Activated T-helper 9 cell treated with anti-CD3 and anti-CD28 coated beads, Interleukin-2, amount 50 U/mL, for 16 hours (primary cell): ENCODE results near the gene GDA.

Source experiments
- DNase-seq: peaks from one replicate; pipeline ENCODE4 v3.0.0-alpha.2; 2020; ENCODE audit warnings: low read depth

Gene GDA

GRCh38 chr9:72149231-72149975 lies at the start of gene GDA:
Gene GDA, plus strand, starts transcription at chr9:72149440. Its CDS starts 120 bp downstream, at chr9:72149560.
- DNase-seq: no peak

DNA sequence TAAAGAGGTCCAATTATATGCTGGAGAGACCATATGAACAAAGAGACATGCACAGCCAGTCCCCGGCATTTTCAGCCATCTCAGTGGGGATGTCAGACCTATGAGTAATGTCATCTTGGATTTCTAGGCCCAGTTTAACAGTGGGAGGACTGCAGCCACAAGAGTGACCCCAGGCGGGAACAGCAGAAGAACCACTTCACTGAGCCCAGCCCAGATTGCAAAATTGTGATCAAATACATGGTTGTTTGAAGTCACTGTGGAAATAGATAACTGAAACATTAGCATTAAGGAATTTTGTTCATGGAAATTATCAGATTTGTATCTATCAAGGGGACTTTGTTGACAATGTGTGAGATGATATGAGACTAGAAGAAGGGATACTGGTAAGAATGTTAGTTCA lies 46.7 kb upstream of the GDA start:
- no peak for DNase-seq

DNA sequence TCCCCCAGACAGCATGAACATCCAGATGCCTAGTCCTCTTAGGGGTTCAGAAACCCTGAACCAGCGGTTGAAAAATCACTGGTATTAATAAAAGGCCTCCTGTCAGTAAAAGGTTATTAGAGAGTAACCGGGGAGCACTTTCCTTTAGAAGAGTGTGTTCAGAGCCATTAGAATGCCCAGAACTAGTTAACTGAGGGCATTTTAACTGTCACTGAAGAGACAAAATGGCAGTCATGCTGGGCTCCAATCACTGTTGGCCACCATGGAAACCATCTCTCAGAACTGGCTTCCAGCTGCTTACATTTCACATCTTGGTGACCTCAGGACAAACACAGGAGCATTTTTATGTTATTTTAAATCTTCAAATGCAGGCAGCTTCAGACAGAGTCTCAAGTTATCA lies 36.2 kb upstream of the GDA start:
- no peak for DNase-seq

DNA sequence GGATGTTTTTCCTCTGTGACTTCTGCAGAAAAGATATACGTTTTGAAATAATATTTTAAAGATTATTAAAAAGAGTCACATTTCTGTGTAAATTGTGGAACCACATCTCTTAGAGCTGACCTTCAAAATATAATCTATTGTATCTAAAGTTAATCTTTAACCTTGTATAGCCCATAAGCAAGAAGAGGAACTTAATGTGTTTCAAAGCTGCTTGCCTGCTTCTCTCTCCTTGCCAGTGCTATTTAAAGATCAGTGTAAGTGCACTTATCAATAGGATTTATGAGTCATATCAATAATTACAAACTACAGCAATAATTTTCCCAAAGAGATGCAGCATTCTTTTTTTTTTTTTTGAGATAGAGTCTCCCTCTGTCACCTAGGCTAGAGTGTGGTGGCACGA lies 29.4 kb upstream of the GDA start:
- no peak for DNase-seq

GRCh38 chr9:72124947-72125346 lies 24.3 kb upstream of the GDA start:
- no peak for DNase-seq

DNA sequence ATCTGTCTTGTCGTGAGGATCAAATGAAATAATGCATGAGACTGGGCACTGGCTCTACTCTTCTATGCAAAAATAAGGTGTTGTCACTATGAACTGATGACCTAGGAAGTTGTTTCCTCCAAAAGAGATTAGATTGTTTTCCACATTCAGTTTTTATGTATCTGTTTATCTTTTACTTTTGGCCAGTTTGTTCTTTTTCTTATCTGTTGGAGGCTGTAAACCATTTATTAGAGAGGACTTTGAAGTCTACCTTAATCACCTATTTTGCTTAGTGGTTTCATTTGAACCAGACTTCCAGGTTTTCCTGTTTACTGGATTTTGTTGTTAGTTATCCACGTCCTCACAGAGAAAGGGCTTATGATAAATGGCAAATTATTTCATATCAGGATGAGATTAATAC lies 21.5 kb upstream of the GDA start:
- no peak for DNase-seq

DNA sequence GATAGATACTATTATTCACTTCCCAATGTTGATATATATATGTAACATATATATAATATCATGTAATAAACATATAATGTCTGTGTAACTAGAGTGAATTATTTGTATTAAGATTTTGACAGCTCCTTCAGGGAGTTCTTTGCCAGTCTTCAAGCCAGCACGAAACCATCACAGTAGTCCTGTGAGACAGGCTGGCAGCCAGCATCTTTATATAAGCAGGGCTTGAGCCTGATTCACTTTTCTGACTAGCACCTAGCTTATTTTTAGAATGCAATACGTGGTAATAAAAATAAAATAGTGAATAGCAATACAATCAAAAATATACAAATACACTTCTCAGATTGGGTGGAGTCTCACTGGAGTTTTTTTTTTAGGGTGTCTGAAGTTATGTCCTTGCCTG lies 20.7 kb upstream of the GDA start:
- no peak for DNase-seq

DNA sequence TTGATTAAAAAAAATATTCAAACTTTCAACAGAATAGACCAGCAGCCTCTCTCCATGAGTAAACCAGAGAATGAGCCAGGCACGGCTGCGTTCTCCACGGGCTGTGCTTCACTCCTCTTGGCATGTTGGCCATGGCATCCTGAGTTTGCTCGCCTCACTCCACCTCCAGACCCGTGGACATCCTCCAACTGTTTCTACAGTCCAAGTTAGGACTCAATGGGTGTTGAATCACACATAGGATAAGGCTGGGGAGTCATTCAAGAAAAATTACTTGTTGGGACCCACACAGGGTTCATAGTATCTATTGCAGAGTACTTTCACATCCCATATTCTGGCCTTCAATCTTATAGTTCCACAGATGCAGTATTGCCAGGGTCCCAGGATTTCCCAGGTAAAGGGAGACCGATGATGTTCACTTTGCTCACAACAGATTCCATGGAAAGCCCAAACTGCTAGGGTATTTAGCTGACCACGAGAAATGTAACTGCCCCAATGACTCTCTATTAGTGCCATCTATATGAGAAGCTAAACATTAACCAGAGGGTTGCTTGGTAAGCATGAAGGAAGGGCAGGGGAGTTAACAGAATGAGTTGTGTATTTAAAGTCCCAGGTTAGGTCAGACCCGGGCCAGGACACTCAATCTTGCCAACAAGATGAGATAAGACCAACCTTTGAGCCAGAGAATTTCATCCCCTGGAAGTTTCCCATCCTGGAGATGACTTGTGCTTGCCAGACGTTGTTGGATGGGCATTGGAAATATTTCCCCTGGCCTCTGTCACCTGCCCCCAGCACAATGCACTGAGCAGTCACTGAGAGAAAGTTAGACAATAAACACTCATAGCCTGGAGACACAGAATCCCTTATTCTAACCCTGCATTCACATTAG lies 19.7 kb upstream of the GDA start:
- no peak for DNase-seq

DNA sequence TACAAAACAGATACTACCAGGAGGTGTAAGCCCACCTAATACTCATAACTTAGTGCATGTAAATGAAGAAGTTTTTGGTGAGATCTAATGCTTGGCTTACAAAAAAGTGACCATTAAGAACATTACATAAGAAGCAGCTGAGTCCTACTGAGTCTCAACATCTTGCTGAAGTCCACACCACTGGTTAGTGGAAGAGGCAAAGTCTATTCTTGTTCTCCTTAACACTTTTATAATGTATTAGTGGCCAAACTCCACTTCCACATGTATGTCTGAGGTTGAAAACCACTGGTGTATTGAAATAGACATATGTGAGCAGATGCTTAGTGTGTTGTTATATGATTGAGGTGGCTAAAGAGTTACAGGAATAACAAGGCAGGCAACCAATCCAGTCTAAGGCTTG lies 18.9 kb upstream of the GDA start:
- DNase-seq: no peak

- DNase-seq: no peak
Measured at GRCh38 chr9:72131206-72131605, 18.0 kb upstream of the GDA start.

- no peak for DNase-seq
Measured at GRCh38 chr9:72132052-72132451, 17.2 kb upstream of the GDA start.

GRCh38 chr9:72133365-72134035 lies 15.7 kb upstream of the GDA start:
- DNase-seq: no peak

DNA sequence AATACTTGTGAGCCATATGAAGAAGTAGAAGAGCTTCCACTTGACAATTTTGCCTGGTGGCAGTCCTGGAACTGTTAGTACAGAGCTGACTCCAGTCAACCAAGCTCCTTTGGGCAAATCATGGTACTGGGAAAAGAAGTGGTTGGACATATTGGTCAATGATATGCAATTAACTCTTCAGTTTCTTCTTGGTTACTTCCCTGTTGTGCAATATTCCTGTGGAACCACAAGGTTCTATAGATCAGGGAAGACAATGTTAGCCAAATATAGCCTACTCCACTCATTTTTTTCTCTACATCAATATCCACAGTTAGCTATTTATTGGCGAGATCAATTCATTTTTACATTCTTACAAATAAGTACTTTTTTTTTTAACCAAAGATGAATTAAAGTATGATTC lies 14.4 kb upstream of the GDA start:
- no peak for DNase-seq

DNA sequence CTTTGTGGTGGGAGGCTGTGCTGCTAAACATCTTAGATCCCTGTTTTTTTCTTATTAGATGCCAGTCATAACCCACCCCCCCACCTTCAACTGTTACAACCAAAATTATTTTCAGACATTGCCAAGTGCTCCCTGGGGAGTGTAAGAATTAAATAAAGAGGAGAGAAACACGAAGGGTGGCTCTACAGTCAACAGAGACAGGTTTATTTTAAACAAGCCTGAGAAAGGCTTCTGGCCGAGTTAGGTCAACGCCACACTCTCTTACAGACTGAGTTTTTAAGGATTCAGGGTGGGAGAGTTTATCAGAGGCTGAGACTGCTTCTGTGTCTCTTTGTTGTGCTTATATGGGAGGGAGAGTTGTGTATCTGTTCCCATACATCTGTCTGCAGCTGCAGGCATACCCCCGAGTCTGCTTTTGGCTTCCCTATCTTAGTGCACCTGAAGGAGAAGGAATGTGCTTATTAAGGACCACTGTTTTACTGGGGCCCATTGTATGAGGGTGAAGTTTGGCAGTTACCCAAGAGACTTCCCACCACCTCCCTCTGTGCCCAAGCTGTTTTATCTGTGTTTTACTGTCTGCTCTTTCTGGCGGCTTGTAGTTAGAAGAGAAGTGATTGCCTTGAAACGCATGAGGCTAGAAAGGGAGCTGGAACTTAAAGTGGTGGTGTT lies 11.4 kb upstream of the GDA start:
- DNase-seq: no peak

DNA sequence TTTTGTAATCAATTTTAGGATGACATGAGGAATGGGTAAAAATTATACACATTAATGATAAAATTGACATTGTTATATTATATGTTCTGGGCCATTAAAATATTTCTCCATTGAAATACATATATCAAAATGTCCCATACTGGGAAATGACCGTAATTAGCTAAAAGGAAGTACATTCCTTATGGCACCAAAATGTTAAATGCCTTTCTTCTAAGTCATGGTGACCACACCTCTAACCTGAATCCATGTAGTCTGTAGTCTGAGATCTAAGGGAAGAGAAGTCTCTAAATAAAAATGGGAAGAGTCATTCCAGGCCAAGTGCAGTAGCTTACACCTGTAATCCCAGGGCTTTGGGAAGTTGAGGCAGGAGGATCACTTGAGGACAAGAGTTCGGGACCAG lies 10.0 kb upstream of the GDA start:
- DNase-seq: no peak

DNA sequence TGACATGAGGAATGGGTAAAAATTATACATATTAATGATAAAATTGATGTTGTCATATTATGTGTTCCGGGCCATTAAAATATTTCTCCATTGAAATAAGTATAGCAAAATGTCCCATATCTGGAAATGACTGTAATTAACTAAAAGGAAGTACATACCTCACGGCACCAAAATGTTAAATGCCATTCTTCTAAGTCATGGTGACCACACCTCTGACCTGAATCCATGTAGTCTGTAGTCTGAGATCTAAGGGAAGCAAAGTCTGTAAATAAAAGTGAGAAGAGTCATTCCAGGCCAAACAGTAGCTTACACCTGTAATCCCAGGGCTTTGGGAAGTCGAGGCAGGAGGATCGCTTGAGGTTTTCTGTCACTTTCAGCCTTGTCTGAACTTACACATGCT lies 8.7 kb upstream of the GDA start:
- no peak for DNase-seq

DNA sequence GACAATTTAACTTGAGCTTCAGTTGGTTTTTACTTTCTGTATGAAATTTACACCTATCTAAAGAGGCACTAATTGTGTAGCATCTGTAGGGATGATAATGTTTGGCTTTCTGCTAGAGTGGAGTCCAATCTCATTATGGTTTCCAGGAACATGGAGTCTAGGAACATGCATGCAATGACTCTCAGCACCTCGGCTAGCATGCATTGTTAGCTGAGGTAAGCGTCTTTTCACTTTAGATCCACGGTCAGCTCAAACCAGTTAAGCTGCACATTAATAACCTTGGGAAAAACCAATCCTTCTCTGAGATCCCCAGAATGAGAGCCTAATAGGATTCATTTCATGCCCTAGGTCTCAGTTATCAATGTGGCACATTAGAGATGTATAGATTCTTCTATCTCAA lies 7.8 kb upstream of the GDA start:
- DNase-seq: no peak

DNA sequence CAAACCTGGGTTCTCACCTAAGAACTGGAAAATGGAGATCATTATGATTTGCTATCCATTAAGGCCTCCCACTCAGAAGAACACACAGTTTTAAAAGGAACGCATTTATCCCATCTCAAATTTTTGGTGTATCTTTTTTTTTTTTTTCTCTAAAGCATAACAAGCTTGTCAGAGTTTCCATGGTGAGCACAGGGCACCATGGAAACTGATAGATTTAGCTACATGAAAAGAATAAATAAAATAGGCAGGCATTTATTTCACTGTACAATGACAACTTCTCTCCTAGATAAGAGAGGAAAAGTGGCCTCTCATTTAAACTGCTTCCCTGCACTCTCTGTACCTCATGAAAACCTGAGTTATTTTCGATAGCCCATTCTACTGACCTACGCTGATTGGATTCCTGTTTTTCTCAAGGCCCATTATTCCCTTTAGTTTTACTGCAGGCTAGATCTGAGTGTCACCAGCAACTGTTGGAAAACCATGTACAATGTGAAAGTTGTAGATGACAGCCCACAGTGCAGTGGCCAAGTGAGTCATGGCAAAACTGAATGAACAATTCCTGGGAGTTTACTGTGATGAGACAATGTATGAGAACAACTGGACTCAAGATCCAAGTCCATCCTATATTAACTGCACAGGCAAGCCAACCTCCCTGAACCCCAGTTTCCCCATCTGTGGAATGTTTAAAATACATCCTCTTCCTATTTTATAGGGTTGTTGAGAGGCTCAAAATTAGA lies 4.3 kb upstream of the GDA start:
- no peak for DNase-seq

- DNase-seq: no peak
Measured at GRCh38 chr9:72145733-72146505, 3.3 kb upstream of the GDA start.

DNA sequence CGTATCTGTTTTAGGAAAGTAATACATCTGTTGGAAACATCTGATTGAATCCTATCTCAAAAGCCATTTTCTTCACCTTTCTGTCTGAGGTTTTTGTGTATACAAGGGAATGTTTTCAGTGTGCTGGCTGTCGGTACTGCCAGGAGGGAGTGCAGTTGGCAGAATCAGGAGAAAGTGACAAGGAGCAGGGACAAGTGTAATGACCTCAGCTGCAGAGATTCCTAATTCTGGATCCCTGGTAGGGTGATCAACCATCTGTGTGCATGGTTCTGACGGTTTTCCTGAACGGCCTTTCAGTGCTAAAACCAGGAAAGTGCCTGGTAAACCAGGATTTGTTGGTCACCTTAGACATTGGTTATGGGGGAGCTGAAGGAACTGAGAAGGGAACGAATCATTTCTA lies 1.6 kb upstream of the GDA start:
- DNase-seq: no peak

GRCh38 chr9:72150127-72150526 lies 887 bp downstream of the GDA start:
- DNase-seq: no peak
